Measurements from ENCODE around the gene SOBP.

- no peak for TF ChIP-seq POLR2AphosphoS5 (IDR thresholded peaks at IDR 0.05; ENCODE audit: insufficient read depth, low read depth, low read length)
- no peak for TF ChIP-seq FOS (IDR thresholded peaks at IDR 0.05; ENCODE audit: borderline replicate concordance, insufficient read depth, low read length)
- no peak for TF ChIP-seq CTCF (IDR thresholded peaks at IDR 0.05; ENCODE audit: extremely low read depth in 1 of 2, insufficient read depth in 1 of 2, low read depth in 1 of 2, low read length in 2 of 2)
- TF ChIP-seq MYC (IDR thresholded peaks at IDR 0.05; ENCODE audit: low read depth, low read length): no peak
- TF ChIP-seq POLR2A (IDR thresholded peaks at IDR 0.05; ENCODE audit: low read depth, low read length): no peak
Measured at GRCh38 chr6:107537559-107537958, 47.6 kb downstream of the SOBP start.
